Measurements from ENCODE around the gene PRSS33. TPM values are rescaled to one million over a fixed set of nuclear protein-coding genes. Genes with fewer than 3 reads are reported as not detected.

Gene PRSS33
- polyA plus RNA-seq, 1 of the 3 experiments (the other 2 are of a cell fraction), result not detected

GRCh38 chr16:2755158-2755557, 32.2 kb downstream of the PRSS33 start:
- no peak overlapping the region for H2AFZ ChIP-seq (ENCODE audit: low read depth)
- H3K4me2 ChIP-seq, result peak overlapping the region; percentile 81
- ChIA-PET CTCF (interaction anchor here (0.7 kb wide), 1 partner anchor 699 kb away, joined by 3 read pairs; no protein-coding TSS in a partner anchor), POLR2A (no interaction called here)
- H3K9me3 ChIP-seq, result no peaks in the 10 kb centered on the region
- 54% methylated on average over 3 of the region's 3 CpGs for WGBS (ENCODE audit: low lambda C conversion rate)
- peaks cover 12 to 20% of the 10 kb centered on the region in 2 experiments; a peak in 3 of 4 replicates for H3K4me1 ChIP-seq (ENCODE audit: control insufficient read depth in 1 of 2, insufficient read depth in 2 of 2, low read depth in 1 of 2, low read length in 1 of 2)
- H3K9ac ChIP-seq, result peak overlapping the region; percentile 94
- no peak overlapping the region for H3K27ac ChIP-seq (ENCODE audit: low read depth in 2 of 2, low read length in 1 of 2)
- TF ChIP-seq RFX5 (IDR thresholded peaks at IDR 0.05; ENCODE audit: low read length) (no peak), SIN3A (IDR thresholded peaks at IDR 0.05; ENCODE audit: borderline replicate concordance, low read depth, low read length) (no peak), NRF1 (IDR thresholded peaks at IDR 0.05; ENCODE audit: low read depth, low read length) (no peak), GABPA (IDR thresholded peaks at IDR 0.05; ENCODE audit: low read depth) (no peak), CHD2 (IDR thresholded peaks at IDR 0.05; ENCODE audit: low read length, partially characterized antibody) (no peak), TEAD4 (IDR thresholded peaks at IDR 0.05; ENCODE audit: borderline replicate concordance, insufficient read depth) (no peak), POLR2AphosphoS5 (IDR thresholded peaks at IDR 0.05; ENCODE audit: low read depth, low read length) (no peak), CTCF (IDR thresholded peaks at IDR 0.05) (no peak), FOSL2 (IDR thresholded peaks at IDR 0.05; ENCODE audit: borderline replicate concordance, low read depth) (no peak), MEF2A (IDR thresholded peaks at IDR 0.05; ENCODE audit: borderline replicate concordance, low read depth) (no peak), EZH2phosphoT487 (IDR thresholded peaks at IDR 0.05; ENCODE audit: borderline replicate concordance, low read depth) (no peak), TCF12 (IDR thresholded peaks at IDR 0.05) (no peak), RXRA (IDR thresholded peaks at IDR 0.05; ENCODE audit: borderline replicate concordance, low read depth) (no peak), MXI1 (IDR thresholded peaks at IDR 0.05; ENCODE audit: low read depth, low read length) (no peak), SMC3 (IDR thresholded peaks at IDR 0.05; ENCODE audit: low read depth, low read length) (no peak), MAX (IDR thresholded peaks at IDR 0.05; ENCODE audit: low read depth) (no peak), FOXJ3 (CRISPR knock-in tag; IDR thresholded peaks at IDR 0.05) (no peak)
- peaks cover 5% of the 10 kb centered on the region for H3F3A ChIP-seq (replicated peaks; ENCODE audit: insufficient read depth)
- no peaks in the 10 kb centered on the region for H3K27me3 ChIP-seq (ENCODE audit: insufficient read depth)
- H3K9me2 ChIP-seq, result no peaks in the 10 kb centered on the region
- H3K36me3 ChIP-seq (replicated peaks in 1 of 2; ENCODE audit: control insufficient read depth in 1 of 2, insufficient read depth in 2 of 2, low read length in 1 of 2), result peaks cover 41 to 46% of the 10 kb centered on the region in 2 experiments
- H4K20me1 ChIP-seq (ENCODE audit: insufficient read depth), result peaks cover 72% of the 10 kb centered on the region
- no peak for DNase-seq
- peaks cover 84% of the 10 kb centered on the region for H3K79me2 ChIP-seq (ENCODE audit: insufficient read depth)
- H3K4me3 ChIP-seq (ENCODE audit: low read depth in 2 of 2, low read length in 1 of 2), result peak overlapping the region in 1 of 2 experiments; percentile 98; a peak in 1 of 4 replicates

DNA sequence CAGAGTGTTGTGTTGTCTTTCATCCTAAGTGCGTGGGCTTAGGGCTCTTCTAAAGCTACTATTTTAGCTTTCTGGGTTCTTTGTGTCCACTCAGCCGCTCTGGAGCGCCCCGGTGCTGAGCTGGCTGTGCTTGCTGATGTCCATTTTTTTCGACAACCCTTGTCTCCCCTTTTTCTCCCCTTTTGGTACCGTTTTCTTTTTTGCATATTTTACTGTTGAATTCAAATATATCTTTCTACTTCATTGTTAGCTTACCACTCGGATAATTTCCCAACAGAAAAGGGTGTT, 33.7 kb downstream of the PRSS33 start:
- POLR2A ChIA-PET, result interaction anchor here (0.8 to 2.5 kb wide), 4 partner anchors 14 to 129 kb away, joined by 3 to 19 read pairs (median 3); partner anchors contain the start of gene FLYWCH2
- Histone ChIP-seq H3F3A (replicated peaks; ENCODE audit: insufficient read depth) (peaks cover 5% of the 10 kb centered on the region), H3K9me2 (no peaks in the 10 kb centered on the region), H3K27ac (ENCODE audit: low read depth in 2 of 2, low read length in 1 of 2) (peak overlapping the region; percentile 99 to 100), H3K4me1 (ENCODE audit: control insufficient read depth in 1 of 2, insufficient read depth in 2 of 2, low read depth in 1 of 2, low read length in 1 of 2) (peaks cover 12 to 20% of the 10 kb centered on the region in 2 experiments; a peak in 3 of 4 replicates), H3K9ac (peak overlapping the region; percentile 94), H3K79me2 (ENCODE audit: insufficient read depth) (peaks cover 69% of the 10 kb centered on the region), H4K20me1 (ENCODE audit: insufficient read depth) (peaks cover 57% of the 10 kb centered on the region), H3K27me3 (ENCODE audit: insufficient read depth) (no peaks in the 10 kb centered on the region), H3K4me2 (peak overlapping the region; percentile 81), H3K4me3 (ENCODE audit: low read depth in 2 of 2, low read length in 1 of 2) (peak overlapping the region; percentile 76 to 98), H2AFZ (ENCODE audit: low read depth) (no peak overlapping the region), H3K9me3 (no peaks in the 10 kb centered on the region), H3K36me3 (replicated peaks in 1 of 2; ENCODE audit: control insufficient read depth in 1 of 2, insufficient read depth in 2 of 2, low read length in 1 of 2) (peaks cover 26 to 31% of the 10 kb centered on the region in 2 experiments)
- DNase-seq, result no peak
- TF ChIP-seq USF1 (IDR thresholded peaks at IDR 0.05; ENCODE audit: borderline replicate concordance, low read depth) (no peak), TEAD4 (IDR thresholded peaks at IDR 0.05; ENCODE audit: borderline replicate concordance, insufficient read depth) (no peak), CTCF (IDR thresholded peaks at IDR 0.05) (peak; percentile 23), MAX (IDR thresholded peaks at IDR 0.05; ENCODE audit: low read depth) (no peak), RFX5 (IDR thresholded peaks at IDR 0.05; ENCODE audit: low read length) (no peak), PBX3 (IDR thresholded peaks at IDR 0.05) (no peak)
- CTCF ChIA-PET, result interaction anchor here (0.8 to 3.2 kb wide), 4 partner anchors 75 to 277 kb away, joined by 3 to 12 read pairs (median 4); no protein-coding TSS in a partner anchor
- 0% methylated on average over 7 of the region's 7 CpGs for WGBS (ENCODE audit: low lambda C conversion rate)

Measured in SK-N-SH (cell line).